SJCRH30 (cell line): ENCODE data around the gene LPCAT1. TPM values are rescaled to one million over a fixed set of nuclear protein-coding genes. Genes with fewer than 3 reads are reported as not detected.
"Not testable (repeated sequence)": the region's sequence is repeated elsewhere in the genome, so short reads cannot be mapped to it uniquely, and the experiment has no call there.

ENCODE experiments used
- DNase-seq, 2 experiments: peaks; one replicate each; pipeline ENCODE4 v3.0.0-alpha.2; 2015 to 2020
- H3K27ac ChIP-seq: fragments of 250-450 bp; sonication (Bioruptor Pico); 2 replicates; pipeline ENCODE4 v1.5.1; 2020; ENCODE audit warnings: mild to moderate bottlenecking, moderate library complexity
- H3K27me3 ChIP-seq: fragments of 250-450 bp; sonication (Bioruptor Pico); 2 replicates; pipeline ENCODE4 v1.5.1; 2020; ENCODE audit warnings: mild to moderate bottlenecking, moderate library complexity
- H3K36me3 ChIP-seq: fragments of 250-450 bp; sonication (Bioruptor Pico); 2 replicates; pipeline ENCODE4 v1.5.1; 2020; ENCODE audit warnings: mild to moderate bottlenecking, moderate library complexity
- H3K4me1 ChIP-seq: fragments of 250-450 bp; sonication (Bioruptor Pico); 2 replicates; pipeline ENCODE4 v1.5.1; 2020; ENCODE audit warnings: mild to moderate bottlenecking, moderate library complexity
- H3K4me3 ChIP-seq: fragments of 250-450 bp; sonication (Bioruptor Pico); 2 replicates; pipeline ENCODE4 v1.5.1; 2020; ENCODE audit warnings: mild to moderate bottlenecking, moderate library complexity
- H3K9me3 ChIP-seq: fragments of 250-450 bp; sonication (Bioruptor Pico); replicated peaks from 2 replicates; pipeline ENCODE4 v1.5.1; 2020; ENCODE audit warnings: mild to moderate bottlenecking, moderate library complexity
- total RNA-seq: library from RNA; depleted of rRNA; stranded (reverse); fragments of >200 nt; shearing (Covaris generic); gene quantifications from 2 replicates; pipeline ENCODE4 v1.2.3, GENCODE V29; 2014

LPCAT1 gene
- total RNA-seq, 1 experiment from 2014 or later: 44.6 TPM

DNA sequence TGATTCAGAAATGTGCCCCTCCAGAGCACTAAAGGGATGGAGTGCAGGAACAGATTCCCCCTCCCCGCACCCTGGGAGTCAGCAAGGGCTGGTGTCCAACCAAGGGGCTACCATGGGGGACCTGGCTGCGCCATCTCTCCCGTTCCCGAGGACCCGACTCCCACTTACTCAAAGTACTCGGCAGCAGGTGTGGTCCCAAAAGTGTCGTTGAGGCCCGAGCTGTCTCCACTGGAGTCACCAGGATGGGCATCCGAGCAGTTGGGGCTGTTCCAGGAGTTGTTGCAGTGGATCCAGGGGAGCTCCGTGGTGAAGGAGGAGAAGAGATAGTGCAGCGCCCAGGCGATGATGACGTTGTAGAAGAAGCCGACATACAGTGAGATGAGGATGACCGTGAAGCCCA, 91.5 kb downstream of the LPCAT1 start:
- Histone ChIP-seq H3K9me3 (no peaks in the 10 kb centered on the region), H3K27me3 (no peaks in the 10 kb centered on the region), H3K4me3 (no peak overlapping the region), H3K27ac (no peak overlapping the region), H3K36me3 (no peaks in the 10 kb centered on the region), H3K4me1 (no peaks in the 10 kb centered on the region)
- DNase-seq: no peak

- Histone ChIP-seq H3K27me3 (no peaks in the 10 kb centered on the region), H3K4me1 (no peaks in the 10 kb centered on the region), H3K27ac (no peak overlapping the region), H3K9me3 (no peaks in the 10 kb centered on the region), H3K36me3 (no peaks in the 10 kb centered on the region), H3K4me3 (no peak overlapping the region)
- DNase-seq: no peak
Observed at GRCh38 chr5:1431896-1432295, 91.9 kb downstream of the LPCAT1 start.

- Histone ChIP-seq H3K9me3 (no peaks in the 10 kb centered on the region), H3K4me1 (no peaks in the 10 kb centered on the region)
- no peak for DNase-seq
Observed at GRCh38 chr5:1431021-1431811, 92.5 kb downstream of the LPCAT1 start.

GRCh38 chr5:1430121-1430795, 93.5 kb downstream of the LPCAT1 start:
- no peaks in the 10 kb centered on the region for H3K4me1 ChIP-seq
- DNase-seq: no peak
- H3K36me3 ChIP-seq: no peaks in the 10 kb centered on the region
- no peak overlapping the region for H3K27ac ChIP-seq
- H3K27me3 ChIP-seq: no peaks in the 10 kb centered on the region
- no peak overlapping the region for H3K4me3 ChIP-seq
- no peaks in the 10 kb centered on the region for H3K9me3 ChIP-seq

More at GRCh38 chr5:1431021-1431811, 92.5 kb downstream of the LPCAT1 start:
- Histone ChIP-seq H3K27ac (no peak overlapping the region), H3K36me3 (no peaks in the 10 kb centered on the region), H3K4me3 (no peak overlapping the region), H3K27me3 (no peaks in the 10 kb centered on the region)

- Histone ChIP-seq H3K27me3 (no peaks in the 10 kb centered on the region), H3K9me3 (no peaks in the 10 kb centered on the region), H3K27ac (no peak overlapping the region), H3K36me3 (no peaks in the 10 kb centered on the region), H3K4me1 (no peaks in the 10 kb centered on the region), H3K4me3 (no peak overlapping the region)
- DNase-seq: no peak
Observed at GRCh38 chr5:1429496-1429895, 94.3 kb downstream of the LPCAT1 start.

GRCh38 chr5:1429066-1429465, 94.7 kb downstream of the LPCAT1 start:
- H3K4me1 ChIP-seq: no peaks in the 10 kb centered on the region
- no peak overlapping the region for H3K4me3 ChIP-seq
- no peaks in the 10 kb centered on the region for H3K36me3 ChIP-seq
- H3K9me3 ChIP-seq: no peaks in the 10 kb centered on the region
- H3K27ac ChIP-seq: no peak overlapping the region
- DNase-seq: no peak
- no peaks in the 10 kb centered on the region for H3K27me3 ChIP-seq

DNA sequence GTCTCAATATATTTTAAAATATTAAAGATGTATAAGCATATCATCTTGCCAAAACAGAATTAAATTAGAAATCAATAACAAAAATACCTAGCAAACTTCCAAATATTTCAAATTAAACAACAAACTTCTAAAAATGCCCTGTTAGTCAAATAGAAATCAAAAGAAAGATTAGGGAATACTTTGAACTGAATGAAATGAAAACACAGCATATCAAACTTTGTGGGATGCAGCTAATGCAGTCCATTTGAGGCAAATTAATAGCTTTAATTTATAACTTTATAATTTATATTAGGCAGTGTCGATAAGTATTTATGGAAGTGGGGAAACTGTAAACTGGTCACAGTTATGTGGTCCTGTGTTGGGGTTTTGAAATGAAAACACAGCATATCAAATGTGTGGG, 95.7 kb downstream of the LPCAT1 start:
- no peaks in the 10 kb centered on the region for H3K36me3 ChIP-seq
- no peaks in the 10 kb centered on the region for H3K27me3 ChIP-seq
- no peak for DNase-seq
- H3K4me3 ChIP-seq: no peak overlapping the region
- H3K9me3 ChIP-seq: no peaks in the 10 kb centered on the region
- no peak overlapping the region for H3K27ac ChIP-seq
- no peaks in the 10 kb centered on the region for H3K4me1 ChIP-seq

DNA sequence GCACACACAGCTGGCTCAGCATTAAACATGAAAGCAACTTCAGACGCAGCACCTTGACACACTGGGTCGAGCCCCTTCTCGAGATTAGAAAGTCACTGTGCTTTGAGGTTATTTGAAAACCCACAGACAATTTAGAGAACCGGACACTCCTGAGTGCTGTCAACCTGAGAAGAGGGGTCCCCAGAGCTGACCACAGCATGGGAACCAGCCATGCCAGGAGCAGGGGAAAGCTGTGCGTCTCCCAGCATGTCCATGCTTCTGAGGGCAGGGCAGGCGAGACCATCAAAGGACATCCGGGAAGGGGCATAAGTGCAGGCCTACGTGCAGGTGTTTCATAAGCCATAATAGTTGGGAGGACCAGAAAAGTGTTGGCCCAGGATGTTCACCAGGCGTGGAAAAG, 99.0 kb downstream of the LPCAT1 start:
- Histone ChIP-seq H3K4me1 (no peaks in the 10 kb centered on the region), H3K4me3 (no peak overlapping the region), H3K27ac (no peak overlapping the region), H3K36me3 (no peaks in the 10 kb centered on the region), H3K9me3 (no peaks in the 10 kb centered on the region), H3K27me3 (no peaks in the 10 kb centered on the region)
- DNase-seq: no peak

GRCh38 chr5:1423901-1424603, 99.7 kb downstream of the LPCAT1 start:
- Histone ChIP-seq H3K9me3 (no peaks in the 10 kb centered on the region), H3K4me1 (no peaks in the 10 kb centered on the region), H3K36me3 (no peaks in the 10 kb centered on the region), H3K27me3 (no peaks in the 10 kb centered on the region), H3K27ac (no peak overlapping the region), H3K4me3 (no peak overlapping the region)
- no peak for DNase-seq

DNA sequence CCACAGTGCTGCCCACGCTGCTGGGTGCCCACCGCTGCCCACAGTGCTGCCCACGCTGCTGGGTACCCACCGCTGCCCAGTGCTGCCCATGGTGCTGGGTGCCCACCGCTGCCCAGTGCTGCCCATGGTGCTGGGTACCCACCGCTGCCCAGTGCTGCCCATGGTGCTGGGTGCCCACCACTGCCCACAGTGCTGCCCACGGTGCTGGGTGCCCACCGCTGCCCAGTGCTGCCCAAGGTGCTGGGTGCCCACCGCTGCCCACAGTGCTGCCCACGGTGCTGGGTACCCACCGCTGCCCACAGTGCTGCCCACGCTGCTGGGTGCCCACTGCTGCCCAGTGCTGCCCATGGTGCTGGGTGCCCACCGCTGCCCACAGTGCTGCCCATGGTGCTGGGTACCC, 101.2 kb downstream of the LPCAT1 start:
- H3K9me3 ChIP-seq, H3K4me1 ChIP-seq, DNase-seq, H3K27me3 ChIP-seq, H3K4me3 ChIP-seq, H3K36me3 ChIP-seq, H3K27ac ChIP-seq: not testable (repeated sequence)

- no peak for DNase-seq
- H3K4me1 ChIP-seq: no peaks in the 10 kb centered on the region
- no peaks in the 10 kb centered on the region for H3K36me3 ChIP-seq
Observed at GRCh38 chr5:1421521-1422341, 102.0 kb downstream of the LPCAT1 start.

DNA sequence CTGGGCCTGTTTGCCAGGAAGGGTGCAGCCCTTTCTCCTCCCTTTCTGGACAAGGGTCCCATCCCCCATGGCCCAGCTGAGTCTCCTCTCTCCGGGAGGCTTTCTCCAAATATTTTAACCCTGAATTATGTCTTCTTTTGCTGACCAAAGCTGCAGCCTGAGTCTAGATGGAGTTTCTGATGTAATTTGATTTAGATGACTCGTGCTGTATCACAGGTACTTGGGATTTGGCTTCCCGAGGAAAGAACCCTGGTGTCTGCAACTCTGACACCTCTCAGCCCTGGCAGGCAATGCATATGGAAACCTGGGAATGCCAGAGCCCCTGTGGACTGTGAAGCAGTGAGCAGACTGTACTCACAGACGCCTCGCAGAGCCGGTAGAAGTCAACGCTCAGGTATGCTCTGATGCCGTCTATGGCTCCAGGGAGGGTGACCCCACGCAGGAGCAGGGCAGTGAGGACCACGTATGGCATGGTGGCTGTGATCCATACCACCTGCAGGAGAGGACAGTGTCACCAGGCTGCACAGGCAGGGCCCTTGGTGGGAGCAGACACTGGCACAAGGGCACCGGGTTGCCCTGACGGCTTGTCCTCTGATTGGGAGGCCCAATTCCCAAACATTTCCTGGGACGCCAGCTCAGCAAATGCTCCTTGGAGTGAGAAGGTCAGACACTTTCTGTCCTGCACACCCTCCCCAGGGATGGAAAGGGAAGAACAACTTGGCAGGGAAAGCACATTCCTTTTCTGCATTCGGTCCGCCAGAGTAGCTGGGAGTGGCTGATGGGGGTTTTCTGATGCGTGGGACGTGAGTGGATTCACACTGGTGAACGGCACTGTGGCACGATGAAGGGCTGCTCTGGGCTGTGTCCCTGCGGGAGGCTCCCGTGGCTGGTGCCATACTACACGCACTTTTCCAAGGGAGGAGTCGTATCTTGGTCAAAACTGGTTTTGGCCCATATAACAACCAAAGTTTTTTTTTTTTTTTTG, 103.3 kb downstream of the LPCAT1 start:
- no peaks in the 10 kb centered on the region for H3K36me3 ChIP-seq
- no peaks in the 10 kb centered on the region for H3K4me1 ChIP-seq
- no peaks in the 10 kb centered on the region for H3K9me3 ChIP-seq
- no peak for DNase-seq
- no peaks in the 10 kb centered on the region for H3K27me3 ChIP-seq
- H3K4me3 ChIP-seq: no peak overlapping the region
- H3K27ac ChIP-seq: no peak overlapping the region

More at GRCh38 chr5:1421521-1422341, 102.0 kb downstream of the LPCAT1 start:
- no peak overlapping the region for H3K27ac ChIP-seq
- H3K9me3 ChIP-seq: no peaks in the 10 kb centered on the region
- no peak overlapping the region for H3K4me3 ChIP-seq
- no peaks in the 10 kb centered on the region for H3K27me3 ChIP-seq

- H3K4me3 ChIP-seq: no peak overlapping the region
- no peaks in the 10 kb centered on the region for H3K36me3 ChIP-seq
- H3K27me3 ChIP-seq: no peaks in the 10 kb centered on the region
- no peaks in the 10 kb centered on the region for H3K9me3 ChIP-seq
- no peaks in the 10 kb centered on the region for H3K4me1 ChIP-seq
- no peak for DNase-seq
- H3K27ac ChIP-seq: no peak overlapping the region
Observed at GRCh38 chr5:1419476-1420210, 104.1 kb downstream of the LPCAT1 start.
